ENCODE data around the gene LYRM9. TPM values are rescaled to one million over a fixed set of nuclear protein-coding genes. Genes with fewer than 3 reads are reported as not detected.

LYRM9 gene
- total and polyA plus RNA-seq, 10 of the 15 experiments (the other 5 are each of a cell fraction or from before 2014, with no cell fraction given), result 1.8 to 8.3 (median 4.6) TPM

DNA sequence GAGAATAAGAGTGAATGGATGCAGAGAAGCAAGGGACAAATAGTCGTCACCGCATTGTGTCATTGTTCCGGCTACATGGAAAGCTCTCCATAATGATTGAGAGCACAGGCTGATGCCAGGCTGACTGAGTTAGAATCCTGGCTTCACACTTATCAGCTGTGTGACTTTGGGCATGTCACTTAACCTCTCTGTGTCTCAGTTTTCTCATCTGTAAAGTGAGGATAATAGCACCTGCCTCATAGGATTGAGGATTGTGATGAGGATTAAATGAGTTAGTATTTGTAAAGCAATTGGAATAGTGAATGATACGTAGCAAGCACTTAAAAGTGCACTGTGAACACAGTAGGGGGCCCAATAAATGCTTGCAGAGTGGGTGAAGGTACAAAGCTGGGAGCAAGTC, 45.7 kb upstream of the LYRM9 start:
- H3K4me2 ChIP-seq (ENCODE audit: control insufficient read depth, insufficient read depth), result peak overlapping the region; percentile 23; the same call in 1 of the 2 replicates
- 69% methylated on average over 4 of the region's 4 CpGs for WGBS (ENCODE audit: insufficient coverage, insufficient replicate concordance, low lambda C conversion rate, missing lambda C conversion rate)
- ChIA-PET RAD21 (ENCODE audit: unreplicated experiment) (interaction anchor here (1.0 to 2.0 kb wide), 4 partner anchors 45 to 179 kb away, joined by 3 to 9 read pairs (median 6); no protein-coding TSS in a partner anchor), CTCF (interaction anchor here (0.6 to 2.5 kb wide), 7 partner anchors 8 to 615 kb away, joined by 3 to 17 read pairs (median 4); partner anchors contain the start of gene LYRM9), POLR2A (no interaction called here), SMC1A (ENCODE audit: uncharacterized antibody, unreplicated experiment) (interaction anchor here (0.7 to 2.6 kb wide), 7 partner anchors 21 to 129 kb away, joined by 3 to 21 read pairs (median 4); partner anchors contain the start of gene LYRM9)
- BruUV-seq (replicated peaks), result no TSS peak
- peaks cover 13% of the 10 kb centered on the region for H3K4me1 ChIP-seq (ENCODE audit: control insufficient read depth, insufficient read depth, low read length)
- in situ Hi-C loops (cut with MboI), result no loop called here
- H3K4me3 ChIP-seq, result no peak overlapping the region
- intact Hi-C loops (cut with micrococcal nuclease; ENCODE audit: unreplicated experiment), result no loop called here
- H3K9me3 ChIP-seq (replicated peaks; ENCODE audit: control insufficient read depth, insufficient read depth, low read length), result no peaks in the 10 kb centered on the region
- H3K27me3 ChIP-seq (replicated peaks in 1 of 2; ENCODE audit: control insufficient read depth in 2 of 2, insufficient read depth in 2 of 2, low read length in 1 of 2), result no peaks in the 10 kb centered on the region
- no peak overlapping the region for H3K9ac ChIP-seq (ENCODE audit: control insufficient read depth, insufficient read depth, low read length)
- no peak for FAIRE-seq
- peak; percentile 19; the same call in 2 of the 3 replicates for ATAC-seq
- no peak overlapping the region for H2AFZ ChIP-seq (ENCODE audit: control insufficient read depth, low read depth, low read length)
- no peak for DNase-seq (ENCODE audit: low read depth, low spot score)
- no peak overlapping the region for H3K27ac ChIP-seq (ENCODE audit: control insufficient read depth, insufficient read depth)
- no peaks in the 10 kb centered on the region for H3K79me2 ChIP-seq (ENCODE audit: control insufficient read depth, insufficient read depth, low read length)
- H4K20me1 ChIP-seq (ENCODE audit: control insufficient read depth, insufficient read depth), result no peaks in the 10 kb centered on the region
- H3K36me3 ChIP-seq (ENCODE audit: control insufficient read depth in 2 of 2, insufficient read depth in 2 of 2, low read length in 1 of 2), result no peaks in the 10 kb centered on the region
- TF ChIP-seq, protein P1, sequence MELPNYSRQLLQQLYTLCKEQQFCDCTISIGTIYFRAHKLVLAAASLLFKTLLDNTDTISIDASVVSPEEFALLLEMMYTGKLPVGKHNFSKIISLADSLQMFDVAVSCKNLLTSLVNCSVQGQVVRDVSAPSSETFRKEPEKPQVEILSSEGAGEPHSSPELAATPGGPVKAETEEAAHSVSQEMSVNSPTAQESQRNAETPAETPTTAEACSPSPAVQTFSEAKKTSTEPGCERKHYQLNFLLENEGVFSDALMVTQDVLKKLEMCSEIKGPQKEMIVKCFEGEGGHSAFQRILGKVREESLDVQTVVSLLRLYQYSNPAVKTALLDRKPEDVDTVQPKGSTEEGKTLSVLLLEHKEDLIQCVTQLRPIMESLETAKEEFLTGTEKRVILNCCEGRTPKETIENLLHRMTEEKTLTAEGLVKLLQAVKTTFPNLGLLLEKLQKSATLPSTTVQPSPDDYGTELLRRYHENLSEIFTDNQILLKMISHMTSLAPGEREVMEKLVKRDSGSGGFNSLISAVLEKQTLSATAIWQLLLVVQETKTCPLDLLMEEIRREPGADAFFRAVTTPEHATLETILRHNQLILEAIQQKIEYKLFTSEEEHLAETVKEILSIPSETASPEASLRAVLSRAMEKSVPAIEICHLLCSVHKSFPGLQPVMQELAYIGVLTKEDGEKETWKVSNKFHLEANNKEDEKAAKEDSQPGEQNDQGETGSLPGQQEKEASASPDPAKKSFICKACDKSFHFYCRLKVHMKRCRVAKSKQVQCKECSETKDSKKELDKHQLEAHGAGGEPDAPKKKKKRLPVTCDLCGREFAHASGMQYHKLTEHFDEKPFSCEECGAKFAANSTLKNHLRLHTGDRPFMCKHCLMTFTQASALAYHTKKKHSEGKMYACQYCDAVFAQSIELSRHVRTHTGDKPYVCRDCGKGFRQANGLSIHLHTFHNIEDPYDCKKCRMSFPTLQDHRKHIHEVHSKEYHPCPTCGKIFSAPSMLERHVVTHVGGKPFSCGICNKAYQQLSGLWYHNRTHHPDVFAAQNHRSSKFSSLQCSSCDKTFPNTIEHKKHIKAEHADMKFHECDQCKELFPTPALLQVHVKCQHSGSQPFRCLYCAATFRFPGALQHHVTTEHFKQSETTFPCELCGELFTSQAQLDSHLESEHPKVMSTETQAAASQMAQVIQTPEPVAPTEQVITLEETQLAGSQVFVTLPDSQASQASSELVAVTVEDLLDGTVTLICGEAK (IDR thresholded peaks at IDR 0.05; ENCODE audit: borderline replicate concordance), result no peak
- TF ChIP-seq EED (IDR thresholded peaks at IDR 0.05; ENCODE audit: low read depth), result no peak
- TF ChIP-seq, protein P2, sequence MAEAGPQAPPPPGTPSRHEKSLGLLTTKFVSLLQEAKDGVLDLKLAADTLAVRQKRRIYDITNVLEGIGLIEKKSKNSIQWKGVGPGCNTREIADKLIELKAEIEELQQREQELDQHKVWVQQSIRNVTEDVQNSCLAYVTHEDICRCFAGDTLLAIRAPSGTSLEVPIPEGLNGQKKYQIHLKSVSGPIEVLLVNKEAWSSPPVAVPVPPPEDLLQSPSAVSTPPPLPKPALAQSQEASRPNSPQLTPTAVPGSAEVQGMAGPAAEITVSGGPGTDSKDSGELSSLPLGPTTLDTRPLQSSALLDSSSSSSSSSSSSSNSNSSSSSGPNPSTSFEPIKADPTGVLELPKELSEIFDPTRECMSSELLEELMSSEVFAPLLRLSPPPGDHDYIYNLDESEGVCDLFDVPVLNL (IDR thresholded peaks at IDR 0.05; ENCODE audit: low read depth, low read length), result no peak
- TF ChIP-seq, protein P3, sequence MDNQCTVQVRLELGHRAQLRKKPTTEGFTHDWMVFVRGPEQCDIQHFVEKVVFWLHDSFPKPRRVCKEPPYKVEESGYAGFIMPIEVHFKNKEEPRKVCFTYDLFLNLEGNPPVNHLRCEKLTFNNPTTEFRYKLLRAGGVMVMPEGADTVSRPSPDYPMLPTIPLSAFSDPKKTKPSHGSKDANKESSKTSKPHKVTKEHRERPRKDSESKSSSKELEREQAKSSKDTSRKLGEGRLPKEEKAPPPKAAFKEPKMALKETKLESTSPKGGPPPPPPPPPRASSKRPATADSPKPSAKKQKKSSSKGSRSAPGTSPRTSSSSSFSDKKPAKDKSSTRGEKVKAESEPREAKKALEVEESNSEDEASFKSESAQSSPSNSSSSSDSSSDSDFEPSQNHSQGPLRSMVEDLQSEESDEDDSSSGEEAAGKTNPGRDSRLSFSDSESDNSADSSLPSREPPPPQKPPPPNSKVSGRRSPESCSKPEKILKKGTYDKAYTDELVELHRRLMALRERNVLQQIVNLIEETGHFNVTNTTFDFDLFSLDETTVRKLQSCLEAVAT (IDR thresholded peaks at IDR 0.05), result no peak
- no peak for TF ChIP-seq ZBED1 (IDR thresholded peaks at IDR 0.05; ENCODE audit: borderline replicate concordance)
- no peak for TF ChIP-seq RUNX3 (IDR thresholded peaks at IDR 0.05; ENCODE audit: low read length)
- TF ChIP-seq BRCA1 (IDR thresholded peaks at IDR 0.05; ENCODE audit: low read depth, low read length), result no peak
- TF ChIP-seq BHLHE40 (IDR thresholded peaks at IDR 0.05; ENCODE audit: borderline replicate concordance in 1 of 2, low read depth in 2 of 2, low read length in 1 of 2), result no peak
- no peak for TF ChIP-seq FOXM1 (IDR thresholded peaks at IDR 0.05; ENCODE audit: low read depth, low read length)
- no peak for TF ChIP-seq STAT3 (IDR thresholded peaks at IDR 0.05; ENCODE audit: low read depth, low read length)
- TF ChIP-seq, protein P4, sequence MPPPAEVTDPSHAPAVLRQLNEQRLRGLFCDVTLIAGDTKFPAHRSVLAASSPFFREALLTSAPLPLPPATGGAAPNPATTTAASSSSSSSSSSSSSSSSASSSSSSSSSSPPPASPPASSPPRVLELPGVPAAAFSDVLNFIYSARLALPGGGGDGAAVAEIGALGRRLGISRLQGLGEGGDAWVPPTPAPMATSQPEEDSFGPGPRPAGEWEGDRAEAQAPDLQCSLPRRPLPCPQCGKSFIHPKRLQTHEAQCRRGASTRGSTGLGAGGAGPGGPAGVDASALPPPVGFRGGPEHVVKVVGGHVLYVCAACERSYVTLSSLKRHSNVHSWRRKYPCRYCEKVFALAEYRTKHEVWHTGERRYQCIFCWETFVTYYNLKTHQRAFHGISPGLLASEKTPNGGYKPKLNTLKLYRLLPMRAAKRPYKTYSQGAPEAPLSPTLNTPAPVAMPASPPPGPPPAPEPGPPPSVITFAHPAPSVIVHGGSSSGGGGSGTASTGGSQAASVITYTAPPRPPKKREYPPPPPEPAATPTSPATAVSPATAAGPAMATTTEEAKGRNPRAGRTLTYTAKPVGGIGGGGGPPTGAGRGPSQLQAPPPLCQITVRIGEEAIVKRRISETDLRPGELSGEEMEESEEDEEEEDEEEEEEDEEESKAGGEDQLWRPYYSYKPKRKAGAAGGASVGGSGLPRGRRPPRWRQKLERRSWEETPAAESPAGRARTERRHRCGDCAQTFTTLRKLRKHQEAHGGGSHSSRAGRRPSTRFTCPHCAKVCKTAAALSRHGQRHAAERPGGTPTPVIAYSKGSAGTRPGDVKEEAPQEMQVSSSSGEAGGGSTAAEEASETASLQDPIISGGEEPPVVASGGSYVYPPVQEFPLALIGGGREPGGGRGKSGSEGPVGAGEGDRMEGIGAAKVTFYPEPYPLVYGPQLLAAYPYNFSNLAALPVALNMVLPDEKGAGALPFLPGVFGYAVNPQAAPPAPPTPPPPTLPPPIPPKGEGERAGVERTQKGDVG (CRISPR knock-in tag; IDR thresholded peaks at IDR 0.05), result no peak
- no peak for TF ChIP-seq DPF2 (IDR thresholded peaks at IDR 0.05)

Measured in GM12878 (cell line).